GM19372 (cell line): ENCODE measurements around the gene SPATC1L.
"Not testable (repeated sequence)": the region's sequence is repeated elsewhere in the genome, so short reads cannot be mapped to it uniquely, and the experiment has no call there.

ENCODE experiments used
- ATAC-seq: cut with Tn5 transposase; IDR thresholded peaks from one replicate; pipeline ENCODE4 v1.9.1; 2021; ENCODE audit warnings: mild to moderate bottlenecking, low read depth, moderate library complexity; ENCODE audit not compliant: unreplicated experiment

The SPATC1L gene

DNA sequence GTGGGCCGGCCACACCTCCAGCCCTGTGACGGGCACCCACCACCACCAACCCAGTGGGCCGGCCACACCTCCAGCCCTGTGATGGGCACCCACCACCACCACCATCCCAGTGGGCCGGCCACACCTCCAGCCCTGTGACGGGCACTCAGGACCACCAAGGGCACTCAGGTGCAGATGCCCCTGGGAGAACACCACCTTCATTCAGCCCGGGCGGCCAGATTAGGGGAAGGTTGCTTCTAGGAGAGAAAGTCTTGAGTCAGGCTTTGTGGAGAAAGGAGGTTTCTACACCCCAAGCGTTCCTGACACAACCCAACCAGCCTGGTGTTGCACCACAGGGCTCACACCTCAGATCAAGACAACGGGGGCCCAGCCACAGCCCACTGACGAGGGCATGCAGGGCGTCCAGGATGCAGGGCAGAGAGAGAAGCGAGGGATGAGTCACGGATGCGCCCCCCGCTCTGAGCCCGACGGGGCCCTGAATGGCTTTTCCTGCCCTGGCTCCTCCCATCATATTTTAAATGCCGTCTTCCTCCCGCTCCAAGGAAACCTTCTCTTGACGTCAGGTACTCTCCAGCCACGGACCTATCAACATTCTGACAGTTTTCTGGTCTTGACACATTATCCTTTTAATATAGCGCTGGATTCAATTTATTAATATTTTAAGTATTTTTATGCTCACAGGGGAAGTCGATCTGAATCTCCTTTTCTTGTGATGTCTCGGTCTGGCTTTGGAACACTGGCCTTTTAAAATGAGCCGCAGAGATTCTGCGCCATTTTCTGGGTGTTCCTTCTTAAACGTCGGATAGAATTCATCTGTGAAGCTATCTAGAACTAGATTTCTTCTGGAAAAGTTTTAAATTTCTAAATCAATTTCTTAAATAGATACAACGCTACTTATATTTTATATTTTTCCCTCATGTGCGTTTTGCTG, 631 bp upstream of the SPATC1L start:
- ATAC-seq = no peak

DNA sequence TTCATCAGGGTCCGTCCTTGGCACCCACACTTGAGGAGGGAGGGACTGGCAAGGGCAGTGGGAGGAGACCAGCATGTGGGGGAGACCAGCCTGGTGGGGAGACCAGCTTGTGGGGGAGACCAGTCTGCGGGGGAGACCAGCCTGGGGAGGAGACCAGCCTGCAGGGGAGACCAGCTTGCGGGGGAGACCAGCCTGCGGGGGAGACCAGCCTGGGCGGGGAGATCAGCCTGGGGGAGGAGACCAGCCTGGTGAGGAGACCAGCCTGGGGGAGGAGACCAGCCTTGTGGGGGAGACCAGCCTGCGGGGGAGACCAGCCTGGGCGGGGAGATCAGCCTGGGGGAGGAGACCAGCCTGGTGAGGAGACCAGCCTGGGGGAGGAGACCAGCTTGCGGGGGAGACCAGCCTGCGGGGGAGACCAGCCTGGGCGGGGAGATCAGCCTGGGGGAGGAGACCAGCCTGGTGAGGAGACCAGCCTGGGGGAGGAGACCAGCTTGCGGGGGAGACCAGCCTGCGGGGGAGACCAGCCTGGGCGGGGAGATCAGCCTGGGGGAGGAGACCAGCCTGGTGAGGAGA, 836 bp downstream of the SPATC1L start:
- not testable (repeated sequence) for ATAC-seq

GRCh38 chr21:46182548-46183336, 1.5 kb downstream of the SPATC1L start:
- no peak for ATAC-seq

DNA sequence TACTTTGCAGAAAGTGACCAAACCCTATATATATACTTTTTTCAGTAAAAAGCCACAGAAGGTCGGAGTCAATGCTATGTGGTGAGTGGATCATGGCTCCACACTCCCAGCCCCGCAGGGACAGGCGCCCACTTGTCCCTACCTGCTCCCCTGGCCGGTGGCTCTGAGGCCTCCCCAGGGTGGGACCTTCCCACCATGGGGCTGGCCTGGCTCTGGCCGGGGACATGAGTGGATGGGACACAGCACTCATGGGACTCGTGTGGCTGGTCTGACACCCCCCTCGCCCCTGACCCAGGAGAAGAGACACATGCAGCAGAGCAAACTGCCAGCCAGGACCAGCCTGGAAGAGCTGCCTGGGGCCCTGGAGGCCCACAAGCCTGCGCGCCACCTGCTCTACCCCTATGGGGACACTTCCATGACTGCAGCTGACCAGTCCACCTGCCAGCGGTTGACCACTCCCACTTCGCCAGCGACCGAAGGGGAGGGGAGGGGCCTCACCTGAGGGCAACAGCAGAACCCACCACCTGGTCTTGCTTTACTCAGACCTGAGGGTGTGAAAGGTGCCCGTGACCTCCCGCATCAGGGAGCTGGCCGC, 2.2 kb downstream of the SPATC1L start:
- no peak for ATAC-seq

DNA sequence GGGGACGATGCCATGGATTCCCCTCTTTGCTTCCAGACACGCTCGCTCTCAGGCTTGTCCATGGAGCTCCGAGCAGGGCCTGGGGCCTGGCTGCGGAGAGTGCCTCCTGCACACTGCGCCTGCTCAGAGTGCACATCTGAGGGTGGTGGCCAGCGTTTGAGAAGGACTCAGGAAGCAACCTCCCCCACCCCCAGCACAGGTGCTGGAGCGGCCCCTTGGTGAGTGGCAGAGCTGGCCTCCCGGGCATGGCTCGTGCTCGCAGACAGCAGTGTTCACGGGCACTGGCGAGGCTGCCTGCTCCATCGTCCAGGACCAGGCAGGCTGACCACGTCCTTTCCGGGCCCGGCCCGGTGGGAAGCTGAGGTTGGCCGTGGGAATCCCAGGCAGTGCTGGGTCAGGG, 2.8 kb downstream of the SPATC1L start:
- no peak for ATAC-seq

DNA sequence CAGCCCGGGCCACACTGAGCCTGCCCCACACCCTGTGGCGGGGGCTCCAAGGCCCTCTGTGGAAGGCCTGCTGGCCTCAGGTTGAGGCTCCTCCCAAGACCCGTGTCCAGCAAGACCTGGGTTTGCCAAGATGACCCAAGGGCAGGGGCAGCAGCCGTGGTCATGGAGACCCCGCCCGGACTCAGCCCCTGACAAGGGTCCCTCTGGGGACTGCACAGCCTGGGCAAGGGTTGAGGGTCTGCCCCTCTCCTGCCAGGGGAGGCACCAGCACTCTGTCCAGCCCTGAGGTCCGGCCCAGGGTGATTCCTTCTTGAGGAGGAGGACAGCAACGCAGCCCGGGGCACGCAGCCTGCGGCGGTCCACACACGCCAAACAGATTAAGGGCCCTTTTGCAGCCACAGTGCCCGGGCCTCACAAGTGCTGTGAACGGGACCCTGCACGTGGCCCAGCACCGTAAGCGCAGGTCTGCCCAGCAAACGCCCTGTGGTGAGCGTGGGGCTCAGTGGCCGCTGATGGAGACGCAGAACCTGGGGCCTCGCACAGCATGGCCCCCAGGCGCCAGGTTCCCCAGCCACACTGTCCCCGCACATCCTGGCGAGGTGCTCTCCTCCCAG, 3.4 kb downstream of the SPATC1L start:
- no peak for ATAC-seq

- no peak for ATAC-seq
Observed at GRCh38 chr21:46180079-46180722, 4.1 kb downstream of the SPATC1L start.

GRCh38 chr21:46179708-46180078, 4.6 kb downstream of the SPATC1L start:
- ATAC-seq = no peak

DNA sequence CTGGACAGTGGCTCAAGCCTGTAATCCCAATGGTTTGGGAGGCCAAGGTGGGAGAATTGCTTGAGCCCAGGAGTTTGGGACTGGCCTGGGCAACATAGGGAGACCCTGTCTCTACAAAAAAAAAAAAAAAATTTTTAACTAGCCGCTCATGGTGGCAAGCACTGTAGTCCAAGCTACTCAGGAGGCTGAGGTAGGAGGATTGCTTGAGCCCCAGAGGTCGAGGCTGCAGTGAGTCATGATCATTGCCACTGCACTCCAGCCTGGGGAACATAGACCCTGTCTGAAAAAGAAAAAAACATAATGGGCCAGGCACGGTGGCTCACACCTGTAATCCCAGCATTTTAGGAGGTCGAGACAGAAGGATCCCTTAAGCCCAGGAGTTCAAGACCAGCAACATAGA, 5.3 kb downstream of the SPATC1L start:
- no peak for ATAC-seq

DNA sequence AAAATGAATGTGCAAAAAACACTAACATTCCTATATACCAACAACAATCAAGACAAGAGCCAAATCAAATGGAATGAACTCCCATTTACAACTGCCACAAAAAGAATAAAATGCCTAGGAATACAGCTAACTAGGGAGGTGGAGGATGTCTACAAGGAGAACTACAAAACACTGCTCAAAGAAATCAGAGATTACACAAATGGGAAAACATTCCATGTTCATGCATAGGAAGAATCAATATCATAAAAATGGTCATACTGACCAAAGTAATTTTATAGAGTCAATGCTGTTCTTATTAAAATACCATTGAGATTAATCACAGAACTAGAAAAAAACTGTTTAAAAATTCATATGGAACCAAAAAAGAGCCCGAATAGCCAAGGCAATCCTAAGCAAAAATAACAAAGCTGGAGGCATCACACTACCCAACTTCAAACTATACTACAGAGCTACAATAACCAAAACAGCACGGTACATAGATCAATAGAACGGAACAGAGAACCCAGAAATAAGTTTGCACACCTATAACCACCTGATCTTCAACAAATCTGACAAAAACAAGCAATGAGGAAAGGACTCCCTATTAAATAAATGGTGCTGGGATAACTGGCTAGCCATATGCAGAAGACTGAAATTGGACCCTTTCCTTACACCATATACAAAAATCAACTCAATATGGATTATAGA, 7.7 kb downstream of the SPATC1L start:
- ATAC-seq = not testable (repeated sequence)

DNA sequence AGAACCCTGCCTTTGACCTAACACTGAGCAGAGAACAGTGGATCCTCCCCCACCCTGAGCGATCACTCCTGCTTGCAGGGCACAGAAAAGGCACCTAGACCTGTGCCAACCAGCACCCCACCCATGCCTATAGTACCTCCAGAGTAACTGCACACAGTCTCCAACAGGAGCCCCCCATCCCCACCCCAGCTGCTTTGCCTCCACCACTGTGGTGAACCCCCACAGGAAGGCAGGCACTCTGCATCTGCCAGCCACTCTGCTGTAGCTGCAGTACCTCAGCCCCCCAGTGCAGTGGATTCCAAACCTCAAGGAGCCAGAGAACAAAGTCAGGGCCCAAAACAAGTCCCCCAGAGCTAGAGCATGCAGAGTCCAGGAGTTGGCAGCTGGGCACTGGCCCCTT, 10.7 kb downstream of the SPATC1L start:
- ATAC-seq = no peak

- ATAC-seq = no peak
Observed at GRCh38 chr21:46172863-46173528, 11.3 kb downstream of the SPATC1L start.

- ATAC-seq = no peak
Observed at GRCh38 chr21:46171996-46172862, 12.0 kb downstream of the SPATC1L start.

- no peak for ATAC-seq
Observed at GRCh38 chr21:46171585-46171984, 12.7 kb downstream of the SPATC1L start.

DNA sequence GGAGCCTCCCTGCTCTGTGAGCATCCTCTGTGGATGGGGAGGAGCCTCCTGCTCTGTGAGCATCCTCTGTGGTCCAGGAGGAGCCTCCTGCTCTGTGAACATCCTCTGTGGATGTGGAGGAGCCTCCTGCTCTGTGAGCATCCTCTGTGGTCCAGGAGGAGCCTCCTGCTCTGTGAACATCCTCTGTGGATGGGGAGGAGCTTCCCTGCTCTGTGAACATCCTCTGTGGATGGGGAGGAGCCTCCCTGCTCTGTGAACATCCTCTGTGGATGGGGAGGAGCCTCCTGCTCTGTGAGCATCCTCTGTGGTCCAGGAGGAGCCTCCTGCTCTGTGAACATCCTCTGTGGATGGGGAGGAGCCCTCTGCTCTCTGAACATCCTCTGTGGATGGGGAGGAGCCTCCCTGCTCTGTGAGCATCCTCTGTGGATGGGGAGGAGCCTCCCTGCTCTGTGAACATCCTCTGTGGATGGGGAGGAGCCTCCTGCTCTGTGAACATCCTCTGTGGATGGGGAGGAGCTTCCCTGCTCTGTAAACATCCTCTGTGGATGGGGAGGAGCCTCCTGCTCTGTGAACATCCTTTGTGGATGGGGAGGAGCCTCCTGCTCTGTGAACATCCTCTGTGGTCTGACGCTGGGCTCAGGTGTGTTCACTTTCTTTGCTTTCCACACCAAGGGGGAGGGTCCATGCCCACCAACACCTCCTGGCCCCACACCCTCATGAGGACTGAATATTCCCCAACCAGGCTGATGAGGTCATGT, 13.6 kb downstream of the SPATC1L start:
- not testable (repeated sequence) for ATAC-seq

- no peak for ATAC-seq
Observed at GRCh38 chr21:46168659-46169386, 15.4 kb downstream of the SPATC1L start.

DNA sequence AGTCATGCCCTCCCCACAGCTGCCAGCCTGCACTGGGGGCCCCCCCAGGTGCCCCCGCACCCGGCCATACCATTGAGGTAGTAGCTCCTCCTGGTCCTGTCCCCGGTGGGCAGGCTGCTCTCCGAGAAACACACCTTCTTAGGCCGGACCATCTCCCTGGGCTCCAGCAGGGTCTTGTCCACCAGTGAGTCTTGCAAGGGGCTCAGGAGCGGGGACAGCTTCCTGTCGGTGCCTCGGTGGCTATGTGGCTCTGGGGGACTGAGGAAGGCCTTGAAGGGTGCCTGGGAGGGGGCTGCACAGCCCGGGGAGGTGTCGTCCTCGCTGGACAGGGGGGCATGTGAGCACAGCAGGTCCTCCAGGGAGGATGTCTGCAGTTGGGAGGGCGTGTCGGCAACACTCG, 16.0 kb downstream of the SPATC1L start:
- no peak for ATAC-seq
